H9 (cell line): ENCODE data around the gene TPRN. TPM values are rescaled to one million over a fixed set of nuclear protein-coding genes. Genes with fewer than 3 reads are reported as not detected.

ENCODE experiments used
- DNase-seq: peaks from one replicate; pipeline ENCODE4 v3.0.0-alpha.2; 2017
- H2AFZ ChIP-seq: one replicate; pipeline ENCODE4 v1.6.1; 2013; ENCODE audit warnings: mild to moderate bottlenecking, low read length, control low read depth, moderate library complexity
- H2AK5ac ChIP-seq: 2 replicates; pipeline ENCODE4 v1.6.1; 2013; ENCODE audit warnings: low read length, control low read depth, mixed read lengths; ENCODE audit not compliant: insufficient read length
- H2BK120ac ChIP-seq: one replicate; pipeline ENCODE4 v1.6.1; 2013; ENCODE audit warnings: low read depth, mild to moderate bottlenecking, low read length, control low read depth, inconsistent platforms; ENCODE audit not compliant: poor library complexity, severe bottlenecking
- H2BK12ac ChIP-seq: 2 replicates; pipeline ENCODE4 v1.6.1; 2013; ENCODE audit warnings: low read length, control low read depth, mixed read lengths, low read depth; ENCODE audit not compliant: insufficient read length
- H2BK15ac ChIP-seq: 2 replicates; pipeline ENCODE4 v1.6.1; 2013; ENCODE audit warnings: low read depth, low read length, control low read depth
- H2BK20ac ChIP-seq: one replicate; pipeline ENCODE4 v1.6.1; 2013; ENCODE audit warnings: low read depth, mild to moderate bottlenecking, low read length, control low read depth, inconsistent platforms; ENCODE audit not compliant: poor library complexity, severe bottlenecking
- H2BK5ac ChIP-seq: 2 replicates; pipeline ENCODE4 v1.6.1; 2013; ENCODE audit warnings: low read length, control low read depth, mixed read lengths; ENCODE audit not compliant: insufficient read length
- H3K14ac ChIP-seq: 2 replicates; pipeline ENCODE4 v1.6.1; 2013; ENCODE audit warnings: low read length, control low read depth; ENCODE audit not compliant: insufficient read depth
- H3K18ac ChIP-seq: 2 replicates; pipeline ENCODE4 v1.6.1; 2013; ENCODE audit warnings: low read depth, mild to moderate bottlenecking, mixed read lengths, low read length, control low read depth; ENCODE audit not compliant: insufficient read length
- H3K23ac ChIP-seq: 2 replicates; pipeline ENCODE4 v1.6.1; 2013; ENCODE audit warnings: low read length, control low read depth, mixed read lengths, low read depth; ENCODE audit not compliant: insufficient read length
- H3K23me2 ChIP-seq: 2 replicates; pipeline ENCODE4 v1.6.1; 2013; ENCODE audit warnings: low read depth, mild to moderate bottlenecking, mixed read lengths, low read length, control low read depth; ENCODE audit not compliant: insufficient read length, poor library complexity, severe bottlenecking
- H3K27ac ChIP-seq: 2 replicates; pipeline ENCODE4 v1.5.1; 2013; ENCODE audit warnings: low read length, control low read depth, mixed read lengths, low read depth; ENCODE audit not compliant: insufficient read length
- H3K27me3 ChIP-seq: 2 replicates; pipeline ENCODE4 v1.6.1; 2013; ENCODE audit warnings: low read length, control low read depth, inconsistent platforms; ENCODE audit not compliant: insufficient read depth
- H3K4ac ChIP-seq: 2 replicates; pipeline ENCODE4 v1.6.1; 2013; ENCODE audit warnings: low read depth, mild to moderate bottlenecking, control low read depth, inconsistent platforms, low read length, moderate library complexity
- H3K4me1 ChIP-seq: 2 replicates; pipeline ENCODE4 v1.6.1; 2013; ENCODE audit warnings: low read length, control low read depth, inconsistent platforms; ENCODE audit not compliant: insufficient read depth
- H3K4me2 ChIP-seq: 2 replicates; pipeline ENCODE4 v1.6.1; 2013; ENCODE audit warnings: low read length, control low read depth, mixed read lengths; ENCODE audit not compliant: insufficient read length, insufficient read depth
- H3K56ac ChIP-seq: 2 replicates; pipeline ENCODE4 v1.6.1; 2013; ENCODE audit warnings: low read depth, mild to moderate bottlenecking, mixed read lengths, low read length, control low read depth; ENCODE audit not compliant: insufficient read length
- H3K79me1 ChIP-seq: 2 replicates; pipeline ENCODE4 v1.6.1; 2013; ENCODE audit warnings: low read depth, mild to moderate bottlenecking, moderate library complexity, low read length, control low read depth, inconsistent platforms; ENCODE audit not compliant: insufficient read depth, poor library complexity, severe bottlenecking
- H3K79me2 ChIP-seq: 2 replicates; pipeline ENCODE4 v1.6.1; 2013; ENCODE audit warnings: low read length, control low read depth, inconsistent platforms; ENCODE audit not compliant: insufficient read depth
- H3K9ac ChIP-seq: 2 replicates; pipeline ENCODE4 v1.6.1; 2013; ENCODE audit warnings: low read length, control low read depth, mixed read lengths; ENCODE audit not compliant: insufficient read length; ENCODE audit errors: extremely low read depth
- H3K9me3 ChIP-seq: one replicate; pipeline ENCODE4 v1.6.1; 2013; ENCODE audit warnings: low read depth, low read length, inconsistent platforms; ENCODE audit not compliant: control insufficient read depth
- H3T11ph ChIP-seq: one replicate; pipeline ENCODE4 v1.6.1; 2013; ENCODE audit warnings: mild to moderate bottlenecking, low read length, control low read depth, inconsistent platforms
- H4K20me1 ChIP-seq: one replicate; pipeline ENCODE4 v1.6.1; 2013; ENCODE audit not compliant: control insufficient read depth, insufficient read length, insufficient read depth
- H4K5ac ChIP-seq: 2 replicates; pipeline ENCODE4 v1.6.1; 2013; ENCODE audit warnings: low read depth, mild to moderate bottlenecking, mixed read lengths, low read length, control low read depth; ENCODE audit not compliant: insufficient read length
- H4K8ac ChIP-seq: replicated peaks from 2 replicates; pipeline ENCODE4 v1.6.1; 2013; ENCODE audit warnings: low read length, control low read depth, mixed read lengths, low read depth; ENCODE audit not compliant: insufficient read length
- H4K91ac ChIP-seq: 2 replicates; pipeline ENCODE4 v1.6.1; 2013; ENCODE audit warnings: low read depth, mild to moderate bottlenecking, moderate library complexity, mixed read lengths, low read length, control low read depth; ENCODE audit not compliant: insufficient read length
- H3K27ac Mint-ChIP-seq, 3 experiments: 2 replicates in 2 of 3; 3 replicates in 1 of 3; pipeline ENCODE4 v1.8.0; 2020 to 2021; ENCODE audit warnings: mixed read lengths in 3 of 3, mild to moderate bottlenecking in 1 of 3, moderate library complexity in 1 of 3
- H3K27me3 Mint-ChIP-seq: 2 replicates; pipeline ENCODE4 v1.8.0; 2021; ENCODE audit warnings: low read depth, mild to moderate bottlenecking, moderate library complexity, mixed read lengths
- H3K36me3 Mint-ChIP-seq, 3 experiments: 2 replicates in 2 of 3; 3 replicates in 1 of 3; pipeline ENCODE4 v1.8.0; 2020 to 2021; ENCODE audit warnings: low read depth in 3 of 3, mixed read lengths in 3 of 3; ENCODE audit not compliant: insufficient read depth in 1 of 3
- H3K4me1 Mint-ChIP-seq, 2 experiments: 2 replicates each; pipeline ENCODE4 v1.8.0; 2020; ENCODE audit warnings: mixed read lengths in 2 of 2
- H3K4me3 Mint-ChIP-seq, 2 experiments: 2 replicates in 1 of 2; 3 replicates in 1 of 2; pipeline ENCODE4 v1.8.0; 2020 to 2021; ENCODE audit warnings: mild to moderate bottlenecking in 2 of 2, mixed read lengths in 2 of 2, moderate library complexity in 1 of 2
- H3K9me3 Mint-ChIP-seq, 2 experiments: 2 replicates in 1 of 2; 3 replicates in 1 of 2; pipeline ENCODE4 v1.8.0; 2020; ENCODE audit warnings: mild to moderate bottlenecking in 2 of 2, mixed read lengths in 2 of 2, moderate library complexity in 1 of 2
- WGBS: extraction: QIAGEN DNeasy Blood & Tissue Kit; methylation state at CpG from one replicate; pipeline ENCODE4 v1.1.7; 2013; ENCODE audit warnings: missing lambda C conversion rate, low lambda C conversion rate, mixed read lengths; ENCODE audit not compliant: insufficient read length; ENCODE audit errors: extremely low coverage; 5-methylcytosine and 5-hydroxymethylcytosine counted together
- total RNA-seq: library from RNA; stranded (reverse); gene quantifications from 2 replicates; pipeline ENCODE4 v1.2.1, GENCODE V29; 2021
- TF ChIP-seq, protein P1 (sequence below): fragments of 200-600 bp; sonication (generic); conservative IDR thresholded peaks from 3 replicates; pipeline ENCODE4 v1.8.0; 2021; ENCODE audit warnings: antibody characterized with exemption, mild to moderate bottlenecking

Gene TPRN
- total RNA-seq, 1 experiment from 2014 or later, result 30.7 TPM

DNA sequence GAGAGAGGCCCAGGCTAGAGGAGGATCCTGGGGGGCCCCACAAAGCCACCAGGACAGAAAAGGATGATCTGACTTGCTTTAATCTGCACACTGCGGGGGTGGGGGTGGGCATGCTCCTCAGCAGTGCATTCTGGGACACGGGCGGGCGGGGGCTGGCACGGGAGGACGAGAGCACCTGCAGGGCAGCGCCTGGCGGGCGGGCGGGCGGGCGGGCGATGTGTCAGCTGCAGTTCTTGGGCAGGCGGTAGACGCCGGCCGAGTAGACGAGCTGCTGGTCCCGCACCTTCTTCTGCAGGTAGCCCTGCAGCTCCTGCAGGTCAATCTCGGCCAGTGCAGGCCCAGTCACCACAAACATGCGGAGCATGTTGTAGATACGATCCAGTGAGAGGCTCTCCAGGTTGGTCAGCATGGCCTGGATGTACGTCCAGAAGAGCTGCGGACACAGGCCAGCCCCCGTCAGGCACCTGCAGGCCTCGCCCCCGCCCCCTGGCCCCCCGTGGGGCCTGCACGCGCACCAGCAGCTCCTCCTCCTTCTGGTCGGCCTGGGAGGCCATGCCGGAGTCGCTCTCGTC, 25.7 kb downstream of the TPRN start:
- Histone ChIP-seq H2AFZ (no peak overlapping the region), H2BK5ac (no peak overlapping the region), H4K8ac (no peak overlapping the region), H3K14ac (no peak overlapping the region), H2BK20ac (no peak overlapping the region), H4K20me1 (no peaks in the 10 kb centered on the region), H3K9me3 (no peaks in the 10 kb centered on the region), H3K27me3 (peaks cover 9% of the 10 kb centered on the region; the same call in 1 of the 2 replicates), H3K18ac (no peak overlapping the region), H3T11ph (no peak overlapping the region), H3K79me2 (no peaks in the 10 kb centered on the region), H3K23me2 (no peaks in the 10 kb centered on the region), H2BK120ac (no peak overlapping the region), H3K4me2 (no peak overlapping the region), H3K56ac (no peak overlapping the region), H2BK12ac (no peak overlapping the region), H3K23ac (no peak overlapping the region), H4K91ac (no peak overlapping the region), H4K5ac (no peak overlapping the region), H3K79me1 (no peaks in the 10 kb centered on the region), H2AK5ac (no peak overlapping the region), H3K27ac (no peak overlapping the region), H3K4me1 (no peaks in the 10 kb centered on the region), H3K4ac (no peak overlapping the region), H3K9ac (no peak overlapping the region), H2BK15ac (no peak overlapping the region)
- no CpG with 5 or more reads among the region's 34 CpGs for WGBS
- TF ChIP-seq, protein P1, sequence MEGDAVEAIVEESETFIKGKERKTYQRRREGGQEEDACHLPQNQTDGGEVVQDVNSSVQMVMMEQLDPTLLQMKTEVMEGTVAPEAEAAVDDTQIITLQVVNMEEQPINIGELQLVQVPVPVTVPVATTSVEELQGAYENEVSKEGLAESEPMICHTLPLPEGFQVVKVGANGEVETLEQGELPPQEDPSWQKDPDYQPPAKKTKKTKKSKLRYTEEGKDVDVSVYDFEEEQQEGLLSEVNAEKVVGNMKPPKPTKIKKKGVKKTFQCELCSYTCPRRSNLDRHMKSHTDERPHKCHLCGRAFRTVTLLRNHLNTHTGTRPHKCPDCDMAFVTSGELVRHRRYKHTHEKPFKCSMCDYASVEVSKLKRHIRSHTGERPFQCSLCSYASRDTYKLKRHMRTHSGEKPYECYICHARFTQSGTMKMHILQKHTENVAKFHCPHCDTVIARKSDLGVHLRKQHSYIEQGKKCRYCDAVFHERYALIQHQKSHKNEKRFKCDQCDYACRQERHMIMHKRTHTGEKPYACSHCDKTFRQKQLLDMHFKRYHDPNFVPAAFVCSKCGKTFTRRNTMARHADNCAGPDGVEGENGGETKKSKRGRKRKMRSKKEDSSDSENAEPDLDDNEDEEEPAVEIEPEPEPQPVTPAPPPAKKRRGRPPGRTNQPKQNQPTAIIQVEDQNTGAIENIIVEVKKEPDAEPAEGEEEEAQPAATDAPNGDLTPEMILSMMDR, result peak; percentile 17; the same call in 1 of the 3 replicates
- H3K27ac Mint-ChIP-seq, result no peak overlapping the region
- peak overlapping the region in 1 of 2 experiments; percentile 21; a peak in 1 of 5 replicates for H3K4me3 Mint-ChIP-seq
- H3K4me1 Mint-ChIP-seq, result peaks cover 3 to 14% of the 10 kb centered on the region in 2 experiments
- peaks cover 0 to 11% (median 5%) of the 10 kb centered on the region in 3 experiments; a peak in 5 of 7 replicates for H3K36me3 Mint-ChIP-seq
- H3K27me3 Mint-ChIP-seq, result peaks cover 60% of the 10 kb centered on the region
- H3K9me3 Mint-ChIP-seq, result no peaks in the 10 kb centered on the region
- peak; percentile 57 for DNase-seq
